Measurements from ENCODE around the gene OR6J1.
"Not testable (repeated sequence)": the region's sequence is repeated elsewhere in the genome, so short reads cannot be mapped to it uniquely, and the experiment has no call there.

OR6J1 gene

DNA sequence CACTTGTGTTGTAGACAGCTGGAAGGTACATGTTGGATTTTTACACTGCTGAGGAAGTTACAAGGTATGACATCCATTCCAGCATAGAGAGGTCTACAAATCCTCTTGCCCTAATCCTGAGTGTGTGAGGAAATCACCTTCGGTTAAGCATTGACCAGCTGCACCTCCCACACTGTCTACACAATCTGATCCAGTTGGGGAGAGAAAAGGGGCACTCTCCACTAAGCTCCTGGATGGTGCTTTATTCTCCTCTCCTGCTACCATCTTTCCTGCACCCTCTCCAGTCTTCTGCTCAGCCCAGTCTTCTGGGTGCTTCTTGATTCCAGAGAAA is at the start of gene OR6J1:
Gene OR6J1 (minus strand): TSS at position 48 of the 331 bp plus-strand sequence. CDS start 9,541 bp downstream, outside the sequence.
- FAIRE-seq = no peak

GRCh38 chr14:22692194-22692593 is 48.0 kb upstream of the OR6J1 start:
- FAIRE-seq = no peak

GRCh38 chr14:22691171-22691570 is 47.0 kb upstream of the OR6J1 start:
- no peak for FAIRE-seq

DNA sequence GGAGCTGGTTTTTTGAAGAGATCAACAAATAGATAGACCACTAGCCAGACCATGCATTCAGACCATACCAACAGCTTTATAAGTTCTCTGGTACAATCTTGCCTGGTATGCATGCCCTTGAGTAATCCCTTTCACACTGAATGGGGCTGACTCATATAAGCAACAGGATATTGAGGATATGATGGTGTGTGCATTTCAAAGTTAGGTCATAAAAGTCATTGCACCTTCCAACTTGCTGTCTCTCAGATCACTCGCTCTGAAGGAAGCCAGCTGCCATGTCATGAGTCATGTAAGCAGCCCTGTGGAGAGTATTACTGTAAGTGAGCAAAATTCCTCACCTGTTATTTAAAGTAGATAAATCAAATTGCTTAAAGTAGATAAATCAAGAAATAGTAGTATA is 45.0 kb upstream of the OR6J1 start:
- FAIRE-seq = no peak

GRCh38 chr14:22687969-22688368 is 43.8 kb upstream of the OR6J1 start:
- FAIRE-seq = not testable (repeated sequence)

DNA sequence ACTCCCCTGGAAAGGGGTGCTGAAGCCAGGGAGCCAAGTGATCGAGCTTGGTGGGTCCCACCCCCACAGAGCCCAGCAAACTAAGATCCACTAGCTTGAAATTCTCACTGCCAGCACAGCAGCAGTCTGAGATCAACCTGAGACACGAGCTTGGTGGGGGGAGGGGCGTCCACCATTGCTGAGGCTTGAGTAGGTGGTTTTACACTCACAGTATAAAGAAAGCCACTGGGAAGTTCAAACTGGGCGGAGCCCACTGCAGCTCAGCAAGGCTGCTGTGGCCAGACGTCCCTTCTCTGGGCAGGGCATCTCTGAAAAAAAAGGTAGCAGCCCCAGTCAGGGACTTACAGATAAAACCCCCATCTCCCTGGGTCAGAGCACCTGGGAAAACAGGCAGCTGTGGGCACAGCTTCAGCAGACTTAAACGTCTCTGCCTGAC is 42.0 kb upstream of the OR6J1 start:
- FAIRE-seq = not testable (repeated sequence)

- FAIRE-seq = no peak
Observed at GRCh38 chr14:22685467-22685866, 41.3 kb upstream of the OR6J1 start.

DNA sequence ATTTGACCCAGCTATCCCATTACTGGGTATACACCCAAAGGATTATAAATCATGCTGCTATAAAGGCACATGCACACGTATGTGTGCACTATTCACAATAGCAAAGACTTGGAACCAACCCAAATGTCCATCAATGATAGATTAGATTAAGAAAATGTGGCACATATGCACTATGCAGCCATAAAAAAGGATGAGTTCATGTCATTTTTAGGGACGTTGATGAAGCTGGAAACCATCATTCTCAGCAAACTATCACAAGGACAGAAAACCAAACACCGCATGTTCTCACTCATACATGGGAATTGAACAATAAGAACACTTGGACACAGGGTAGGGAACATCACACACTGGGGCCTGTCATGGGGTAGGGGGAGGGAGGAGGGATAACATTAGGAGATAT is 39.3 kb upstream of the OR6J1 start:
- FAIRE-seq = not testable (repeated sequence)

DNA sequence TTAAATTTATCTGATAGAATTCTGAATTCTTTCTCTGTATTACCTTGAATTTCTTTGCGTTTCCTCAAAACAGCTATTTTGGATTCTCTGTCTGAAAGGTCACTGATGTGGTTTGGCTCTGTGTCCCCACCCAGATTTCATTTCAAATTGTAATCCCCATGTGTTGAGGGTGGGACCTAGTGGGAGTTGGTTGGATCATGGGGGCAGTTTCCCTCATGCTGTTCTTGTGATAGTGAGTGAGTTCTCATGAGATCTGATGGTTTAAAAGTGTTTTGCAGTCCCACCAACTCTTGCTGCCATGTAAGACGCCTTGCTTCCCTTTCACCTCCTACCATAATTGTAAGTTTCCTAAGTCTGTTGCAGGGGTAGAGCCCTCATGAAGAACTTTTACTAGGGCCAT is 34.1 kb upstream of the OR6J1 start:
- no peak for FAIRE-seq

DNA sequence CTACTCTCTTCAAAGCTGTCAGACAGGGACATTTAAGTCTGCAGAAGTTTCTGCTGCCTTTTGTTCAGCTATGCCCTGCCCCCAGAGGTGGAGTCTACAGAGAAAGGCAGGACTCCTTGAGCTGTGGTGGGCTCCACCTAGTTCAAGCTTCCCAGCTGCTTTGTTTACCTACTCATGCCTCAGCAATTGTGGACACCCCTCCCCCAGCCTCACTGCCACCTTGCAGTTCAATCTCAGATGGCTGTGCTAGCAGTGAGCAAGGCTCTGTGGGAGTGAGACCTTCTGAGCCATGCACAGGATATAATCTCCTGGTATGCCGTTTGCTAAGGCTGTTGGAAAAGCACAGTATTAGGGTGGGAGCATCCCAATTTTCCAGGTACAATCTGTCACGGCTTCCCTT is 33.4 kb upstream of the OR6J1 start:
- not testable (repeated sequence) for FAIRE-seq

- no peak for FAIRE-seq
Observed at GRCh38 chr14:22671622-22672021, 27.5 kb upstream of the OR6J1 start.

DNA sequence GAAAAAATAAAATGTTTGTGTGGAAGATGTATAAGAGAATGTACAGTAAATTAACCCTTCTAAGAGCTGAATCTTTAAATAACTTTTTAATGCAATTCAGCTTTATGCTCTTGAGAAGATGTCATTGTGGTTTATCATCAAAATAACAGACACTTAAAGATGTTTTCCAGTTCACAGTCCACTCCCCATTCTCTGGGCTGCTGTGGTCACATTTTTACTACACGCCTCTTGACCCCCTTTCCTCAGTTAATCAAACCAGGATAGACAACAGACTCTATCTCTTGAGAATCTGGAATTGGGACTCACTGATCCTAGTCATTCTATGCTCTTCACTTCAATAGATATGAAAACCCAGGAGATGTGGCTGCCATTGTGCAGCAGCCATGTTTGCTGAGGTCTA is 24.7 kb upstream of the OR6J1 start:
- FAIRE-seq = no peak

- no peak for FAIRE-seq
Observed at GRCh38 chr14:22668417-22668816, 24.3 kb upstream of the OR6J1 start.

GRCh38 chr14:22667881-22668280 is 23.7 kb upstream of the OR6J1 start:
- no peak for FAIRE-seq

DNA sequence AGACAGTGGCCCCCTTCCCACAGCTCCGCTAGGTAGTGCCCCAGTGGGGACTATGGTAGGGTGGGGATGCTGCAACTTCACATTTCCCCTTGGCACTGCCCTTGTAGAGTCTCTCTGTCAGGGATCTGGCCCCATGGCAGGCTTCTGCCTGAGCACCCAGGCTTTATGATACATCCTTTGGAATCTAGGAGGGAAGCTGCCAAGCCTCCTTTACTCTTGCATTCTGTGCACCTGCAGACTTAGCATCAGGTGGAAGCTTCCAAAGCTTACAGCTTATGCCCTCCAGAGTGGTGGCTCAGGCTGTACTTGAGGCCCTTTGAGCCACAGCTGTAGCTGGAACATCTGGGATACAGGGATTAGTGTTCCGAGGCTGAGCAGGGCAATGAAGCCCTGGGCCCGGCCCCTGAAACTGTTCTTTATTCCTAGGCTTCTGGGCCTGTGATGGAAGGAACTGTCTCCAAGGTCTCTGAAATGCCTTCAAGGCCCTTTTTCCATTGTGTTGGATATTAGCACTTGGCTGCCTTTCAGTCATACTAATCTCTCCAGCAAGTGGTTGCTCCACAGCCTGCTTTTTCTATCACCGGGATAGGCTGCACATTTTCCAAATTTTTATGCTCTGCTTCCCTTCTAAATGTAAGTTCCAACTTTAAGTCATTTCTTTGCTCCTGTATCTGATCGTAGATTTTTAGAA is 22.2 kb upstream of the OR6J1 start:
- FAIRE-seq = no peak

- FAIRE-seq = no peak
Observed at GRCh38 chr14:22664261-22664660, 20.1 kb upstream of the OR6J1 start.

DNA sequence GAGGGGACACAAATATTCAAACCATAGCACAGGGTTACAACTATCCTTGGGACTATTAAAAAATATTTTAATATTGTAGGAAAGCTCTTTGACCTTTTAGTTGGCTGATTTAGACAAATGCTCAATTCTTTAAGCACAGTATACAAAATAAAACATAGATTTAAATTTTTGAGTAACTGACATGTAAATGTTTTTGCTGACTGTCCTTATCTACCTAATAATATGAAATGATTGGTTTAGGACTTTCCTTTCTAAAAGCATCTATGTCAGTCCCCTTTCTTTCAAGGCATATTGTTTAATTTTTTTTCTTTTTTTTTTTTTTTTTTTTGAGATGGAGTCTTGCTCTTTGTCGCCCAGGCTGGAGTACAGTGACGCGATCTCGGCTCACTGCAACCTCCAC is 16.5 kb upstream of the OR6J1 start:
- no peak for FAIRE-seq

GRCh38 chr14:22658946-22659345 is 14.8 kb upstream of the OR6J1 start:
- FAIRE-seq = no peak

- FAIRE-seq = peak; percentile 47
Observed at GRCh38 chr14:22657861-22658260, 13.7 kb upstream of the OR6J1 start.

GRCh38 chr14:22656945-22657731 is 13.0 kb upstream of the OR6J1 start:
- FAIRE-seq = no peak

- FAIRE-seq = no peak
Observed at GRCh38 chr14:22656226-22656625, 12.1 kb upstream of the OR6J1 start.

- no peak for FAIRE-seq
Observed at GRCh38 chr14:22653012-22653621, 9.0 kb upstream of the OR6J1 start.

- FAIRE-seq = no peak
Observed at GRCh38 chr14:22651586-22651985, 7.4 kb upstream of the OR6J1 start.

DNA sequence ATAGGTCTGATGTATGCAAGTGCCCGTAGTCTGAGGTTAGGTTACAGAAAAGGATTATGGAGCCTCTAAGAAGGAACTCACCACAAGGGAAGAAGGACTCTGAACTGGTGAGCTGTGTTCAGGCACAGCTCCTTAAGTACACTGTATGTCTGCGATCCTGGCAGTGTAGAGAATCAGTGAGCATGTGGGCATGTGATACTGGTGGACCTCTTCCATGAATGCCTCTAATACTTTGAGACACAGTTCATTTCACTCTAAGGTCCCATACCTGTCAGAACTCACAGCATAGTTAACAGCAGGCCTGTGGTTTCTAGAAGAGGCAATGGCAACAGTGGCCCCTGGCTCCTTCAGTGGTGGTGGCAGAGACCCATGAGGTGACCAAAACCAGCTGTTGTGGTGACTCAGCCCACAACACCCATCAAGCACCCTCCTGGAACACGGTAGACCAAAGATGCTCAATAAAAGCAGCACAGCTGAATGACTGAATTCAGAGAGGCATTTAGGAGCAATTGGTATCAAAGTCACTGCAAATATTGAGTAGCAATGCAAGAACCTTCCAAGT is 6.9 kb upstream of the OR6J1 start:
- FAIRE-seq = no peak
